ENCODE results near the gene C1QC. TPM values are rescaled to one million over a fixed set of nuclear protein-coding genes. Genes with fewer than 3 reads are reported as not detected.
A peak's percentile ranks its signal among the peaks of the same experiment; 100 is the strongest.
"Not testable (repeated sequence)": the region's sequence is repeated elsewhere in the genome, so short reads cannot be mapped to it uniquely, and the experiment has no call there.

The C1QC gene
- total and polyA plus RNA-seq, 8 donors = 5.5 to 138 (median 17.2) TPM

DNA sequence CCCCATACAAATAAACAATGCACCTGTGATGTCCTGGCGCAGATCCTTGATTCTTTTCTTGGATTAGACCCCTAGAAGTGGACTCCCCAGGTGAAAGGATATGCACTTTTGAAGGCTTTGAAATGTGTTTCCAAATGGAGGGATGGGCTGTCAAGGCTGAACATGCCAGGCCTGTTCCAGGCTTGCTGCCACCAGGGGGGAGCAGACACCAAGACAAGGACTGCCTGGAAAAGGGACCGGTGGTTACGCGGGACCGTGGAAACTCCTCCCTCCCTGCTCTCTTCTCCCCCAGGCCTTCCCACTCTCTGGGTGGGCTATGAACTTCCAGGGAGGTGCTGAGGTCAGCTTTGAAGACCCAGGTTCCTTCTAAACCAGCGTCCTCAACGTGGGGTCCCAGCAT, 22.3 kb downstream of the C1QC start:
- Histone ChIP-seq H3K36me3 (no peaks in the 10 kb centered on the region), H3K27ac (no peak overlapping the region), H3K4me3 (no peak overlapping the region), H3K27me3 (no peaks in the 10 kb centered on the region), H3K9me3 (no peaks in the 10 kb centered on the region), H3K4me1 (no peaks in the 10 kb centered on the region)
- WGBS, 2 donors = 70 to 72% methylated on average over 7 of the region's 7 CpGs
- ATAC-seq = no peak
- no peak for DNase-seq
- FAIRE-seq = no peak
- TF ChIP-seq, protein P1, sequence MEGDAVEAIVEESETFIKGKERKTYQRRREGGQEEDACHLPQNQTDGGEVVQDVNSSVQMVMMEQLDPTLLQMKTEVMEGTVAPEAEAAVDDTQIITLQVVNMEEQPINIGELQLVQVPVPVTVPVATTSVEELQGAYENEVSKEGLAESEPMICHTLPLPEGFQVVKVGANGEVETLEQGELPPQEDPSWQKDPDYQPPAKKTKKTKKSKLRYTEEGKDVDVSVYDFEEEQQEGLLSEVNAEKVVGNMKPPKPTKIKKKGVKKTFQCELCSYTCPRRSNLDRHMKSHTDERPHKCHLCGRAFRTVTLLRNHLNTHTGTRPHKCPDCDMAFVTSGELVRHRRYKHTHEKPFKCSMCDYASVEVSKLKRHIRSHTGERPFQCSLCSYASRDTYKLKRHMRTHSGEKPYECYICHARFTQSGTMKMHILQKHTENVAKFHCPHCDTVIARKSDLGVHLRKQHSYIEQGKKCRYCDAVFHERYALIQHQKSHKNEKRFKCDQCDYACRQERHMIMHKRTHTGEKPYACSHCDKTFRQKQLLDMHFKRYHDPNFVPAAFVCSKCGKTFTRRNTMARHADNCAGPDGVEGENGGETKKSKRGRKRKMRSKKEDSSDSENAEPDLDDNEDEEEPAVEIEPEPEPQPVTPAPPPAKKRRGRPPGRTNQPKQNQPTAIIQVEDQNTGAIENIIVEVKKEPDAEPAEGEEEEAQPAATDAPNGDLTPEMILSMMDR (IDR thresholded peaks at IDR 0.05) = no peak
- intact Hi-C loops (cut with DNase I) = no loop called here

DNA sequence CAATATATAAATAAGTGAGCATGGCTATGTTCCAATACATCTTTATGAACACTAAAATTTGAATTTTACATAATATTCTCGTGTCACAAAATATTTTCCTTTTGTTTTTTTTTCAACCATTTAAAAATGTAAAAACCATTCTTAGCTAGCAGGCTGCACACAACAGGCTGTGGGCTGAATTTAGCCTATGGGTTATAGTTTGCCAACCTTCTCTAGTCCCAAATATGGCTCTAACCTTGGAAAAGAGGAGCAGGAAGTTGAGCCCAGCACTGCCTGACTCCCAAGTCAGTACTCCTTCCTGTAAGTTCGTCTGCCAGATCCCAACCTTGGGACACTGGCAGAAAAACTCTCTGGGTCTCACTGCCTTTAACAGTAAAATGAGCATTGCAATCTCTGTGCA, 23.0 kb downstream of the C1QC start:
- FAIRE-seq = no peak
- Histone ChIP-seq H3K4me1 (no peaks in the 10 kb centered on the region), H3K9me3 (no peaks in the 10 kb centered on the region), H3K4me3 (no peak overlapping the region), H3K27me3 (no peaks in the 10 kb centered on the region), H3K36me3 (no peaks in the 10 kb centered on the region), H3K27ac (no peak overlapping the region)
- no peak for ATAC-seq
- 56 to 58% methylated on average over 2 of the region's 2 CpGs for WGBS, 2 donors
- DNase-seq = no peak
- TF ChIP-seq, protein P1 (IDR thresholded peaks at IDR 0.05) = no peak
- intact Hi-C loops (cut with DNase I) = no loop called here

DNA sequence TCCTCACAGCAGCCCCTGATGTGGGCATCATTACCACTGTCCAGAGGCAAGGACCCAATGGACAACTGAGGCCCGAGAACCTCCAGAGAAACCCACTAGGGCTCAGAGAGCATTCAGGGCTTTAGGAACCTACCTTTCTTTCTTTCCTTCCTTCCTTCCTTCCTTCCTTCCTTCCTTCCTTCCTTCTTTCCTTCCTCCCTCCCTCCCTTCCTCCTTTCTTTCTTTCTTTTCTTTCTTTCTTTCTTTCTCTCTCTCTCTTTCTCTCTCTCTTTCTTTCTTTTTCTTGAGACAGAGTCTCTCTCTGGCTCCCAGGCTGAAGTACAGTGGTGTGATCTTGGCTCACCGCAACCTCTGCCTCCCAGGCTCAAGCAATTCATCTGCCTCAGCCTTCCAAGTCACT, 25.4 kb downstream of the C1QC start:
- DNase-seq; H3K9me3 ChIP-seq; H3K4me3 ChIP-seq; intact Hi-C loops (cut with DNase I); ATAC-seq; H3K27me3 ChIP-seq; FAIRE-seq; H3K27ac ChIP-seq; H3K4me1 ChIP-seq; H3K36me3 ChIP-seq: not testable (repeated sequence)
- WGBS, 2 donors = 85 to 94% methylated on average over 2 of the region's 2 CpGs

DNA sequence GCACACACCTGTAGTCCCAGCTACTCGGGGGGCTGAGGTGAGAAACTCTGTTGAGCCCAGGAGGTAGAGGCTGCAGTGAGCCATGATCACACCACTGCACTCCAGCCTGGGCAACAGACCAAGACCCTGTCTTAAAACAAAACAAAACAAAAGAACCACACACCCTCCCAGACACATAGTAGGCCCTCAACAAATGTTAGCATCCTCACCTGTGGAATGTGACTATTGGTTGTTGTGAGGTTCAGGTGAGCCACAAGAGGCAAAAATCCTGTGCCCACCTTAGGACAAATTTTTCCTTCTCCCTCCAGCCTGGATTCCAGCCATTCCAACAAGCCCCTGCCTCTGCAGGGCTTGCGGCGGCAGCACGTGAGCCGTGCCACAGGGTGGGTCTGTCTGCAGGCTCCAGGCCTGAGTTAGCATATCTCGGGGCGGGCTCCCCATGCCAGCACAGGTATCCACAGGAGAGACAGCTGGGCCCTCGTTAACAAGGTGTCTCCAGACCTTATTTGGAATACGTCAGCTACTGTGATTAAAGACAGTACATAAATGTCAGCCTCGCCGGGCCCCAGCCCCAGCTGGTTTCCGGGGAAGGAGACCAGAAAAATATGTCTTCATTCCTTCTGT, 27.0 kb downstream of the C1QC start:
- no peaks in the 10 kb centered on the region for H3K4me1 ChIP-seq
- TF ChIP-seq, protein P1 (IDR thresholded peaks at IDR 0.05) = no peak
- no peak overlapping the region for H3K4me3 ChIP-seq
- no peaks in the 10 kb centered on the region for H3K27me3 ChIP-seq
- ATAC-seq = peak in 1 of 4 donors; percentile 31
- H3K27ac ChIP-seq = no peak overlapping the region
- no peaks in the 10 kb centered on the region for H3K36me3 ChIP-seq
- WGBS, 2 donors = 55 to 67% methylated on average over 12 of the region's 12 CpGs
- intact Hi-C loops (cut with DNase I) = no loop called here
- no peaks in the 10 kb centered on the region for H3K9me3 ChIP-seq
- FAIRE-seq = no peak
- no peak for DNase-seq

DNA sequence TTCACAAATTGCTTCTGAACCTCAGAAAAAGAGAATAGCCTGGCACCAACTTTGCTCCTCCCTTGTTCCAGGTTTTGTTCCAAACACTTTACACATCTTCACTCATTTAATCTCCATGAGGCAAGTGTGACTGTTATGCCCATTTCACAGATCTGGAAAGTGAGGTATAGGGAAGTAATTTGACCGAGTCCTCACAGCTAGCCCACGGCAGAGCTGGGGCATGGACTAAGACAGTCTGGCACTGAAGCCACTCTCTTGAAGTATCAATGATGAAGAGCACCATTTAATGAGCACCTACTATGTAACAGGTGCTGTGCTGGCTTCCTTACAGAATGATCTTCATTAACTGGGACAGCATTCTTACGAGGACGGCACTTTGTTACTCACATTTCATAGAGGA, 28.6 kb downstream of the C1QC start:
- TF ChIP-seq, protein P1 (IDR thresholded peaks at IDR 0.05) = no peak
- intact Hi-C loops (cut with DNase I) = no loop called here
- DNase-seq (no peak), ATAC-seq (no peak), FAIRE-seq (no peak)
- Histone ChIP-seq H3K4me1 (no peaks in the 10 kb centered on the region), H3K36me3 (no peaks in the 10 kb centered on the region), H3K27ac (no peak overlapping the region), H3K9me3 (no peaks in the 10 kb centered on the region), H3K27me3 (no peaks in the 10 kb centered on the region), H3K4me3 (no peak overlapping the region)
- WGBS, 2 donors = 84 to 88% methylated on average over 4 of the region's 4 CpGs
